Measurements from ENCODE around the gene SLC27A2.
"Not testable (repeated sequence)": the region's sequence is repeated elsewhere in the genome, so short reads cannot be mapped to it uniquely, and the experiment has no call there.

GRCh38 chr15:50158236-50158635 lies 23.8 kb upstream of the SLC27A2 start:
- TF ChIP-seq CTCF (conservative IDR thresholded peaks at IDR 0.05; ENCODE audit: low read length); EZH2phosphoT487 (IDR thresholded peaks at IDR 0.05; ENCODE audit: borderline replicate concordance, low read depth, low read length): not testable (repeated sequence)
